ENCODE measurements around the gene ALG1L2. TPM values are rescaled to one million over a fixed set of nuclear protein-coding genes. Genes with fewer than 3 reads are reported as not detected.
"Not testable (repeated sequence)": the region's sequence is repeated elsewhere in the genome, so short reads cannot be mapped to it uniquely, and the experiment has no call there.

Gene ALG1L2
- polyA plus RNA-seq, 2 donors, result not detected

DNA sequence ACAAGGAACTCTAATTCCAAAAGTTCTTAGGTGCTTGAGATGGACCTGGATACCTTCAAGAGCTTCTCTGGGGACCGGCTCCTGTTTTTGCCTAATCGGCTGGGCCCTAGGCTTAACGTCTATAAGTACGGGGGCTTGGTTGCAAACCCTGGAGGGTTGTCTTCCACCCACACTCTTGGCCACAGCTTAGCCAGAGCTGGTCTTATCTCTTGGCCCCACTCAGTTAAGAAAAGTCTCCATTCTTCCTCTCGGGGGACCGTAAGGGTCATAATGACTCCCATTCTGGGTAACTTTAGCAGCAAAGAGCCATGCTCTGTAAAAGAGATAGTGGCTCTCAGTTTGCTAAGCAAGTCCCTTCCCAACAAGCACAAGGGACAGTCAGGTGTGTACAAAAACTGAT lies 64.8 kb downstream of the ALG1L2 start:
- H3K4me3 ChIP-seq (ENCODE audit: low read depth in 1 of 2, low read length in 2 of 2); H3K27ac ChIP-seq (ENCODE audit: low read depth in 2 of 2, low read length in 1 of 2); H3K4me1 ChIP-seq (ENCODE audit: control insufficient read depth in 2 of 2, insufficient read depth in 2 of 2, low read length in 1 of 2); H3K9me3 ChIP-seq (ENCODE audit: control insufficient read depth in 2 of 2, insufficient read depth in 1 of 2, low read depth in 1 of 2, low read length in 1 of 2); H3K27me3 ChIP-seq (ENCODE audit: control insufficient read depth in 1 of 2, insufficient read depth in 2 of 2, low read length in 2 of 2); H3K36me3 ChIP-seq (ENCODE audit: control insufficient read depth in 2 of 2, insufficient read depth in 2 of 2, low read length in 1 of 2): not testable (repeated sequence)
- 87 to 92% methylated on average over 6 of the region's 6 CpGs for WGBS, 2 donors

Other genes with a start within 250 kb of the ALG1L2 start
- 1 to 10 TPM; 8.4 to 9.5 TPM for gene TMCC1, start 188.1 kb upstream of the ALG1L2 start, polyA plus RNA-seq
- gene TRH, start 107.1 kb upstream of the ALG1L2 start, polyA plus RNA-seq, result not detected